Mesendoderm (in vitro differentiated cells): ENCODE results near the gene NNMT.

Experiments used
- DNase-seq: peaks from one replicate; pipeline ENCODE4 v3.0.0; 2013
- H2AK5ac ChIP-seq: 2 replicates; pipeline ENCODE4 v1.6.1; 2013; ENCODE audit warnings: low read length, inconsistent platforms
- H2BK120ac ChIP-seq: 2 replicates; pipeline ENCODE4 v1.6.1; 2013; ENCODE audit warnings: low read depth, mild to moderate bottlenecking, low read length, moderate library complexity, mixed read lengths
- H2BK15ac ChIP-seq: replicated peaks from 2 replicates; pipeline ENCODE4 v1.6.1; 2013; ENCODE audit warnings: low read depth, mild to moderate bottlenecking, moderate library complexity
- H2BK5ac ChIP-seq: 2 replicates; pipeline ENCODE4 v1.6.1; 2013; ENCODE audit warnings: low read length, inconsistent platforms
- H3K18ac ChIP-seq: 2 replicates; pipeline ENCODE4 v1.6.1; 2013; ENCODE audit warnings: mild to moderate bottlenecking, low read length, mixed read lengths
- H3K23ac ChIP-seq: one replicate; pipeline ENCODE4 v1.6.1; 2013; ENCODE audit warnings: low read length
- H3K27ac ChIP-seq: 2 replicates; pipeline ENCODE4 v1.5.1; 2013; ENCODE audit warnings: low read depth, mild to moderate bottlenecking, inconsistent platforms, low read length, moderate library complexity
- H3K27me3 ChIP-seq: 2 replicates; pipeline ENCODE4 v1.6.1; 2013; ENCODE audit warnings: low read length, control low read depth, mild to moderate bottlenecking, inconsistent platforms; ENCODE audit not compliant: insufficient read depth, poor library complexity
- H3K36me3 ChIP-seq: 2 replicates; pipeline ENCODE4 v1.6.1; 2013; ENCODE audit warnings: low read length, inconsistent platforms; ENCODE audit not compliant: control insufficient read depth, insufficient read depth
- H3K4ac ChIP-seq: one replicate; pipeline ENCODE4 v1.6.1; 2013; ENCODE audit warnings: low read depth, mild to moderate bottlenecking, low read length, moderate library complexity
- H3K4me1 ChIP-seq: 2 replicates; pipeline ENCODE4 v1.6.1; 2013; ENCODE audit warnings: low read depth, low read length, inconsistent platforms; ENCODE audit not compliant: control insufficient read depth
- H3K4me2 ChIP-seq: 2 replicates; pipeline ENCODE4 v1.6.1; 2013; ENCODE audit warnings: low read length
- H3K4me3 ChIP-seq: 2 replicates; pipeline ENCODE4 v1.5.1; 2013; ENCODE audit warnings: mild to moderate bottlenecking, low read length
- H3K56ac ChIP-seq: one replicate; pipeline ENCODE4 v1.6.1; 2013; ENCODE audit warnings: low read length
- H3K79me1 ChIP-seq: 2 replicates; pipeline ENCODE4 v1.6.1; 2013; ENCODE audit warnings: low read length, inconsistent platforms
- H3K79me2 ChIP-seq: 2 replicates; pipeline ENCODE4 v1.6.1; 2013; ENCODE audit warnings: mild to moderate bottlenecking, low read length; ENCODE audit not compliant: control insufficient read depth, insufficient read depth
- H3K9ac ChIP-seq: 2 replicates; pipeline ENCODE4 v1.6.1; 2013; ENCODE audit warnings: low read length, inconsistent platforms
- H4K5ac ChIP-seq: one replicate; pipeline ENCODE4 v1.6.1; 2013; ENCODE audit warnings: low read length
- H4K8ac ChIP-seq: one replicate; pipeline ENCODE4 v1.6.1; 2013; ENCODE audit warnings: low read depth, mild to moderate bottlenecking, control low read depth, low read length, moderate library complexity
- WGBS: extraction: QIAGEN DNeasy Blood & Tissue Kit; methylation state at CpG from one replicate; pipeline ENCODE4 v1.1.7; 2013; ENCODE audit warnings: low lambda C conversion rate, missing lambda C conversion rate; ENCODE audit not compliant: insufficient coverage; ENCODE audit errors: extremely low coverage; 5-methylcytosine and 5-hydroxymethylcytosine counted together

Gene NNMT

DNA sequence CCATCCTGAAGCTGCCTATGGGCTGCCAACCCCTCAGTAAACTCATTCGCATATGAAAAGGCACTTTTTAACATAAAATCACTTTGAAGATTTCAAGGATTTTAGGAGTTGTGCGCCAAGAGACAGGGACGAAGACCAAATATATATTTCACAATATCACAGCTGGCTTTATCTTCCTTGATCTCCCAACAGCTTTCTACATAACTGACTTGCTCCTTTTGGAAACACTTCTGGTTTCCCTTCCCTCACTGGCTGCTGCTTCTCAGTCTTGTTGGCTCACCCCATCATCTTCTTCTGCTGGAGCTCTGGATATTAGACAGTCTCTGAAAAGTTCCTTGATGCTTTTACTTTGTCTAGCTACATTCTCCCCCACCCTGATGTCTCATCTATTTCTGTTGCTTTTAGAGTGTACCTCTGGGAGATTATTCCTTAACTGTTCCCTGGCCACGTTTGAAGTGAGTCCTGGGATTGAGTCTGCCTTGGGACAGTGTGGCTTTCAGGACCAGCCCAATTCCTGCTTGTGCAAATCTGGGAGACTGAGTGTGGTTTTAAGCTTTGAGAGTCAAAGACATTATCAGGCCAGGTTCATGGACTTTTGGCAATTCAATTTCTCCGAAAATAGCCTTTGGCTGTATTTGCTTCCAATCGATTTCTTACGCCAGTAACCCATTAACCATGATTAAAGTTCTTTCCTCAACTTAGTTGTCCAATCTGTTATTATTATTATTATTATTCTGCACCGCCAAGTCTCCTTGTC, 30.9 kb upstream of the NNMT start:
- no peak overlapping the region for H2BK15ac ChIP-seq
- H3K27ac ChIP-seq: no peak overlapping the region
- no peak overlapping the region for H3K18ac ChIP-seq
- H2AK5ac ChIP-seq: no peak overlapping the region
- no peaks in the 10 kb centered on the region for H3K4me1 ChIP-seq
- no peaks in the 10 kb centered on the region for H3K27me3 ChIP-seq
- H2BK120ac ChIP-seq: no peak overlapping the region
- no peaks in the 10 kb centered on the region for H3K79me1 ChIP-seq
- H3K4me3 ChIP-seq: no peak overlapping the region
- no peak overlapping the region for H3K23ac ChIP-seq
- DNase-seq: no peak
- no peak overlapping the region for H2BK5ac ChIP-seq
- H3K79me2 ChIP-seq: no peaks in the 10 kb centered on the region
- H3K36me3 ChIP-seq: no peaks in the 10 kb centered on the region
- H4K8ac ChIP-seq: no peak overlapping the region
- H3K4ac ChIP-seq: no peak overlapping the region
- H3K9ac ChIP-seq: no peak overlapping the region
- H3K56ac ChIP-seq: no peak overlapping the region
- WGBS: no CpG with 5 or more reads among the region's 8 CpGs
- no peak overlapping the region for H3K4me2 ChIP-seq
- H4K5ac ChIP-seq: no peak overlapping the region

DNA sequence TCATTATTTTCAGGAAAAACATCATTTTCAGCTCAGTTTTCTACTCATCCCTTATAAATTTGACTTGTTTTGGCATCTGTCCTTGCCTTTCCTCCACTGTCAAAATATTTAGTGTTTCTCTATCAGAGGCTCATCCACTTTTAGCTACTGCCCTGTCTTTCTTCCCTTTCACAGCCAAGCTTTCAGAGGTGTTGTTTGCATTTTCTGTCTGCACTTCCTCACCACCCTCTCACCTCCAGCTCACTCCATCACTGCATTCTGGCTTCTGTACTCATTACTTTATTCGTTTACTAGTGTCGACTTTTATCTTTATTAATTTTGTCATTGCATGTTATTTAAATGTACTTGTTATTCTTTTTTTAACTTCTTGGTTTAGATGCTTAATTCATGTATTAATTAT, 26.7 kb upstream of the NNMT start:
- H3K4me3 ChIP-seq: no peak overlapping the region
- no peak overlapping the region for H2BK15ac ChIP-seq
- no peak overlapping the region for H4K8ac ChIP-seq
- H2BK5ac ChIP-seq: no peak overlapping the region
- no peak overlapping the region for H3K23ac ChIP-seq
- H3K4me2 ChIP-seq: no peak overlapping the region
- no peaks in the 10 kb centered on the region for H3K4me1 ChIP-seq
- no peak overlapping the region for H3K4ac ChIP-seq
- no peak overlapping the region for H3K27ac ChIP-seq
- H3K79me1 ChIP-seq: no peaks in the 10 kb centered on the region
- no peaks in the 10 kb centered on the region for H3K36me3 ChIP-seq
- no peak overlapping the region for H4K5ac ChIP-seq
- no CpG with 5 or more reads among the region's 2 CpGs for WGBS
- no peak overlapping the region for H3K18ac ChIP-seq
- H3K9ac ChIP-seq: no peak overlapping the region
- H2BK120ac ChIP-seq: no peak overlapping the region
- DNase-seq: no peak
- H3K56ac ChIP-seq: no peak overlapping the region
- no peaks in the 10 kb centered on the region for H3K27me3 ChIP-seq
- no peak overlapping the region for H2AK5ac ChIP-seq
- H3K79me2 ChIP-seq: no peaks in the 10 kb centered on the region

DNA sequence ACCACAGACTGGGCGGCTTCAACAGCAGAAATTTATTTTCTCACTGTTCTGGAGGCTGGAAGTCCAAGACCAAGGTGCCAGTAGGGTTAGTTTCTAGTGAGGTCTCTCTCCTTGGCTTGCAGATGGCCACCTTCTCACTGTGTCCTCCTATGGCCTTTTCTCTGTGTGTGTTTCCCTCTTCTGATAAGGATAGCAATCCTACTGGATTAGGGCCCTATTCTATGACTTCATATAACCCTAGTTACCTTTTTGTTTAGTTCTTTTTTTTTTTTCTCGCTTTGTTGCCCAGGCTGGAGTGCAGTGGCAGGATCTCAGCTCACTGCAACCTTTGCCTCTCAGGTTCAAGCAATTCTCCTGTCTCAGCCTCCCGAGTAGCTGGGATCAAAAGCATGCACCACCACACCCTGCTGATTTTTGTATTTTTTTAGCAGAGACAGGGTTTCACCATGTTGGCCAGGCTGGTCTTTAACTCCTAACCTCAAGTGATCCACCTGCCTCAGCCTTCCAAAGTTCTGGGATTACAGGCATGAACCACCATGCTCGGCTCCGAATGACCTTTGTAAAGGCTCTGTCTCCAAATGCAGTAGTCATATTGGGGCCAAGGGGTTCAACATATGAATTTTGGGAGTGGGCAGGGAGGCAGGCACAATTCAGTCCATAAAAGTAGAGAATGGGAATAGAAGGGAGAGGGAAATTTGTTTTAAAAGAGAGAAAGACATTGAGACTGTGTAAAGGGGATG, 25.5 kb upstream of the NNMT start:
- Histone ChIP-seq H3K79me2 (no peaks in the 10 kb centered on the region), H3K4ac (no peak overlapping the region), H4K8ac (no peak overlapping the region), H3K79me1 (no peaks in the 10 kb centered on the region), H2BK5ac (no peak overlapping the region), H2AK5ac (no peak overlapping the region), H3K27me3 (no peaks in the 10 kb centered on the region), H2BK15ac (no peak overlapping the region), H3K4me2 (no peak overlapping the region), H3K9ac (no peak overlapping the region), H3K18ac (no peak overlapping the region), H3K36me3 (no peaks in the 10 kb centered on the region), H3K27ac (no peak overlapping the region), H3K4me1 (no peaks in the 10 kb centered on the region), H3K4me3 (no peak overlapping the region), H4K5ac (no peak overlapping the region), H3K56ac (no peak overlapping the region), H2BK120ac (no peak overlapping the region), H3K23ac (no peak overlapping the region)
- no CpG with 5 or more reads among the region's 5 CpGs for WGBS
- no peak for DNase-seq

- DNase-seq: no peak
Measured at GRCh38 chr11:114271316-114271715, 24.9 kb upstream of the NNMT start.

GRCh38 chr11:114272311-114272710, 23.9 kb upstream of the NNMT start:
- Histone ChIP-seq H4K8ac (no peak overlapping the region), H2BK120ac (no peak overlapping the region), H3K4me2 (no peak overlapping the region), H3K9ac (no peak overlapping the region), H3K4ac (no peak overlapping the region), H3K36me3 (no peaks in the 10 kb centered on the region), H3K4me1 (no peaks in the 10 kb centered on the region), H2BK15ac (no peak overlapping the region), H3K56ac (no peak overlapping the region), H3K18ac (no peak overlapping the region), H3K27ac (no peak overlapping the region), H3K4me3 (no peak overlapping the region), H3K27me3 (no peaks in the 10 kb centered on the region), H2BK5ac (no peak overlapping the region), H3K79me2 (no peaks in the 10 kb centered on the region), H4K5ac (no peak overlapping the region), H2AK5ac (no peak overlapping the region), H3K23ac (no peak overlapping the region), H3K79me1 (no peaks in the 10 kb centered on the region)
- WGBS: no CpG with 5 or more reads among the region's 4 CpGs
- no peak for DNase-seq

More at GRCh38 chr11:114271316-114271715, 24.9 kb upstream of the NNMT start:
- Histone ChIP-seq H3K56ac (no peak overlapping the region), H3K27me3 (no peaks in the 10 kb centered on the region), H3K27ac (no peak overlapping the region), H4K8ac (no peak overlapping the region), H2BK15ac (no peak overlapping the region), H3K79me2 (no peaks in the 10 kb centered on the region), H3K79me1 (no peaks in the 10 kb centered on the region), H3K4me3 (no peak overlapping the region), H3K4me1 (no peaks in the 10 kb centered on the region), H3K9ac (no peak overlapping the region), H3K4ac (no peak overlapping the region), H3K23ac (no peak overlapping the region), H2AK5ac (no peak overlapping the region), H3K4me2 (no peak overlapping the region), H4K5ac (no peak overlapping the region), H2BK120ac (no peak overlapping the region), H2BK5ac (no peak overlapping the region), H3K18ac (no peak overlapping the region), H3K36me3 (no peaks in the 10 kb centered on the region)
- no CpG with 5 or more reads among the region's 2 CpGs for WGBS
